Activated CD4-positive, CD25-positive, alpha-beta regulatory T cell treated with anti-CD3 and anti-CD28 coated beads, Interleukin-2, amount 50 U/mL, for 24 hours (primary cell): Measurements from ENCODE around the gene PAPSS1.

Experiments used
- ATAC-seq, 2 donors: fragments of 150-1000 bp; cut with Tn5 transposase; one replicate each; pipeline ENCODE4 v1.10.0; 2021; ENCODE audit warnings: mild to moderate bottlenecking in 1 of 2, moderate library complexity in 1 of 2

PAPSS1 gene

GRCh38 chr4:107619731-107620130, 100.3 kb downstream of the PAPSS1 start:
- no peak for ATAC-seq

DNA sequence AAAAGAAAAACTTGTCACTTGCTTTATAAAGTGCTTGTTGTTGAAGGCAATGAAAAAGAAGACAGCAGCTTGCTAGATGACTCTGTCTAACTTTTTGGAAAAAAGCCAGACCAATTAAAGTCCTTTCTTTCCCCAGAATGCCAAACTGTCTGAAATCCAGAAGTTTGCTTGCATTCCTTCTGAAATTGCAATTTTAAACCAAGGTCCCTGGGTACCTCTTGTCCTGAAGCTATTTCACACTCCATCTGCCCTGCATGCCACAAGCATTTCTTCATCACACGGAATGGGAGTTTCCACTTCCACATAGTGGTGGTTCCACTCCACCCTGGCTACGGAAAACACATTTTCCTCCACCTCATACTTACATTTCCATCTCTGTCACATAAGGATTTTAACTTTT, 101.0 kb downstream of the PAPSS1 start:
- ATAC-seq = no peak

DNA sequence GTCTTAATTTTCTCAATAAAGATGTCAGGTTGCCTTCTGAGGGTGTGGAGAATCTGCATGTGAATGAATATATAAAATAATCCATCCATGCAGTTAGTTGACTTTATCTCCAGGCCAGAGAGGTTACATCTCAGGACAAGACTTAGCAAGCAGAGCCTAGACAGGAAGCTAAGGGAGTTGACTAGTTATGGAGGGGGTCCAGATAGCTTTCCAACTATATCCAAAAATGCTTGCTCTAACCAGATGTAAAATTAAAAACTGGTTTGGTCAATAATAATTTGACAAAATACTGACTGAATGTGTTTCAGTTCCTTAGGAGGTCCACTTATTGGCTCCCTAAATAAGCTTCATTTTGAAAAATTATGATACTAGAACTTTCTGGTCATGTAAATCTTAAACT, 101.4 kb downstream of the PAPSS1 start:
- no peak for ATAC-seq

DNA sequence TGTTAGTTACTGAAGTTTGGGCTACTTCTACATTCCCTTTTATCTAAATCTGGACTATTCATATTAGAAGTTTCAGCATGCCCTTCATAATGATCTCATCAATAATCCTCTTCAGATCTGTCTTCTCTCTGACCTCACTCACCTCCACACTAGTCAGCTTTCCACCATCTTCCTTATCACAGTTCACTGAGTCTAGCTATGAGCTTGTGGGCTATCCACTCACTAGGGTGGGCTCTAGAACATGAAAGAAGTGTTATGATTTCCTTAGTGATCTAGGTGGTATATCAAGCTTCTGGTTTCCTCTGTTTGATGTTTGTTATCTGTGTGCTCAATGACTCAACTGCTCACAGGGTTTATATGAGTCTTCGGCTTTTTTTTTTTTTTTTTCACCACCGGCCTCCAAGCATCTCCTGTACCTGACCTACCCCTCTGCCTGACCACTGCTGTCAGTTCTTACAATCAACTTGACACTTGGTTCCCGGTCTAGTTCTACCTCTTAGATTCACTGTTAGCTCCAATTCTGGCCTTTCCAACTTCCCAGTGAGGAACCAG, 103.1 kb downstream of the PAPSS1 start:
- ATAC-seq = peak in 1 of 2 donors; percentile 17

- no peak for ATAC-seq
These were observed 104.2 kb downstream of the PAPSS1 start for GRCh38 chr4:107615809-107616208.

DNA sequence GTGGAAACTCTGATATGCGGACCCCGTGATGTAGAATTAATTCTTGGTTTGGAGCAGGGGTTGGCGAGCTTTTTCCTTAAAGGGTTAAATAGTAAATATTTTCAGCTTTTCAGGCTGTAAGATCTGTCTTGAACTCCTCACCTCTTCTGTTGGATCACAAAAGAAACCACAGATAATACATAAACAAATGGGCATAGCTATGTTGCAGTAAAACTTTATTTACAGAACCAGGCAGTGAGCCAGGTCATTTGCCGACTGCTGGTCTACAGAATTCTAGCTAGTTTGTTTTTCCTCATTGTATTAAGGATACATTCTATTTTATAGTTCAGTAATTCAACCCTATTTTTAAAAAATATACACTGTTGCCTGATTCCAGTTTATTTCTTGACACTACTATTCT, 116.6 kb downstream of the PAPSS1 start:
- no peak for ATAC-seq

DNA sequence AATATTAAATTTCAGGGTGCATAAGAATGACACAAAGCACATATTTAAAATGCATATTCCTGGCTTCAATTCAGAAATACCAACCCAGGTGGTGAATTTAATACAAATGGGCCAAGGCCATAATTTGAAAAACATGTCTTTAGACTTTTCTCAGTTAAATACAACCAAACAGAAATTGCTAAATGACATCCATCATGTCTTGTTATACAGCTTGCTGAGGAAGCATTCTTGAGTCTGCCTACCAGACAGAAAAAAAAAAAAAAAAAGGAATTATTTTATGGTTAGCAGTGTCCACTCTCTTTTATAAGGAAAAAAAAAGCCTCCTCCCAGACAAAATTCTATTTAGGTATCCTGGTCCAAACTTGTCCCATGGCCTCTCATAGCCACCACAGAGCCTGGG, 119.1 kb downstream of the PAPSS1 start:
- no peak for ATAC-seq

DNA sequence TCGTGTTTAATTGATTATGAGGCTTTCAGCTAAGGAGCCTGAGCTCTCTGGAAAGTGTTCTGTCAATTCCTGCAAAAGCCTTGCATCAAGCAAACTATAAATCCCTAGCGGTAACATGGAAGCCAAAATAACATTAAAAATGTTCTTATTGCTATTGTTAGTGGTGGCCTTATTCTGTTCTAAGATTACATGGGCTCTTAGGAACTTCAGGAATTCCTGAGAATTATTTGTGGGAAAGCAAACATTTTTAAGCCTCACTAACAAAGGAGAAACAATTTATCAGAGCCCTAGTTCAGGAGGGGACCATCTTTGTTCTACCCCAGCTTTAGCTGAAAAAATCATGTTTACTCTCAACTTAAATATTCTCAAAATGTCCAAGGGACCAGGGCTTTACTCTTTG, 119.6 kb downstream of the PAPSS1 start:
- ATAC-seq = no peak

DNA sequence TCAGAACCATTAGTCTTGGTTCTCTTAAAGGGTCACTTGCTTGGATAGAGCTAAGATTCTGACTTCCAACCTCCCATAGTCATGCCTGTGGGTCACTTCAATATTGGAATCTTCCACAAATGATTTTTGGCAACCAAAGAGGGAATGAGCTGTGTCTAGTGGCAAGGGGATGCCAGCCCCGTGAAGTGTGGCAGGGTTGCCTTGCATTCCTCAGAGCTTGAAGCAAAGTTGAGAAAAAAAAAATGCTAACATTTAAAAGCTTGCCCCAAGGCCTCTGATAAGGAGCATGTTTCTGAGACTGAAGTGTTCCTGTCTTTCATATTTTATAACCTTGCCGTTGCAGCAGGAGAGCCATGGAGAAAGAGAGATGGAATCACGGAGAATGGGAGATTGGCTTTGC, 120.2 kb downstream of the PAPSS1 start:
- no peak for ATAC-seq

DNA sequence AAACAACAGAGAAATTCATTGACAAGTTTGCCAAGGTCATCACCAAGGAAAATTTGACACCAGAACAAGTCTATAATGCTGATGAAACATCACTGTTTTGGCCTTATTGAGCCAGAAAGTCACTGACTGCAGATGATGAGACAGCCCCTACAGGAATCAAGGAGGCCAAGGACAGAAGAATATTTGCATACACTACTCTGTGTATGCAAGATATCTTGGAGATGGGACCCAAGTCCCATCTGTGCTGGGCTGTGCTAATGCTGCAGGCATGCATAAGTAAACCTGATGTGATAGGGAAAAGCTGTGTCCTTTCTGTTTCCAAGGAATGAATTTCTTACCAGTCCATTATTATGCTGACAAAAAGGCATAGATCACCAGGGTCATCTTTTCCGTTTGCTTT, 126.8 kb downstream of the PAPSS1 start:
- no peak for ATAC-seq

DNA sequence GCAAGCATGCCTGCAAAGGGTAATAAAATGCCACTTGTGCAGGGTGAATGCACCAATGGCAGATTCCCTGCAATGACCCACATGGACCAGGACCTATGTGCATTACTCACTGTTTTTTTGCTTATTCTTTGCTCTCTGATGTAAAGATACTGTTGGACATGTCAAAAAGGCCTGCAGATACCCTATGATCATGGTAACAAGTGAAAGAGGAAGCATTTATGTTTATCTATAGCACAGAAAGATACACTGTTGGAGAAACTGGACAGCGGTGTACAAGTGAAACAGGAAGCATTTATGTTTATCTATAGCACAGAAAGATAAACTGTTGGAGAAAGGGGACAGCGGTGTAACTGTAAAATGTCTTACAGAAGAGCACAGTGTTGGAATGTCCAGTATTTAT, 127.5 kb downstream of the PAPSS1 start:
- ATAC-seq = no peak

DNA sequence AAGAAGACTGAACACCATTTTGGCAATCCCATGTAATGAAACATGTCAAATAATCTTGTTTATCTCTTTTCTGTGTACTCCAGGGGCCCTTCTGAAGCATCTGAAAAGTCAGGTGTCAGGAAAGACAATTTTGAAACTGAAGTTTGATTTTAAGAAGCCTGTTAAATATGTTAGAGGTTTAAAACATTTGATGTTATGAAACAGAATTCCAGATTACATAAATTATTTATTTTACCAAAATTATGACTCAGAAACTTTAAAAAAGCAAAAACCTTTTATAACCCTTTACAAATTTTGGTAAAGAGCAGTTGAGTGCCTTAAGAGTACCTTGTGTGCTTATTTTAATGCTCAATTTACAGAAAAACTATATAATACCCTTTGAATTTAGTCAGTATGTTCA, 130.8 kb downstream of the PAPSS1 start:
- ATAC-seq = no peak

DNA sequence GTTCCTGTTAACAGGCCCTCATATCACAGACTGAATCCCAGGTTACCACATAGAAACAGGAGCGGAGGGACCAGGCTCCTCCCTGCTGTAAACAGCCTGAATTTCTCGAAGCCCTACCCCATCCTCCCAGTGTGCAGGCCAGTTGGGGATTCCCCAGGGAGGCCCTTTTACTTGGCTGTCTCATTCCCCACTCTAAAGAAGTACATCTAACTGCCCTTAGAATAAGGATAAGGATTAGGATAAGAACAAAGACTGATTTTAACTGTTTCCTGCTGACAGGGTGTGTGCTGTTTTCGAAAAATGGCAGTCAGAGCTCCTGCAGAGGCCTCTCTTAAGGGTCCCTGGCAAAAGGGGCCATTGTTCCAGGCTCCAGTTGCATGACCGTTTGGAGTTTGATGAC, 133.7 kb downstream of the PAPSS1 start:
- no peak for ATAC-seq

- no peak for ATAC-seq
These were observed 140.9 kb downstream of the PAPSS1 start for GRCh38 chr4:107579099-107579498.

DNA sequence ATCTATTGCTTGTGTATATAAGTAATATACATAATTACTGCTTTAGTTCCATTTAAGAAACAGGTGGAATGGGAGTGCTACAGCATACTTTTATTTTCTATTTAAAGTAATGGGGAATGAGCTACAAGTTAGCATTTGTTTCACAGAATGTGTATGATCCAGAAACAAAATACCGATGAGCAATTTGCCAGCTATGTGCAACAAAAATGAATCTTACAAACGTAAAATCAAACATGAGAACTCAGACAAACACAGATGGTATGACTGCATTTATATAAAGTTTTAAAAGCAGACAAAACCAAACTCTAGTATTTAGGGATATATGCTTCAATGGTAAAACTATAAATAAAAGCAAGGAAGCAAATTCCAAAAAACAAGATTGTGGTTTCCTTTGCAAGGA, 141.7 kb downstream of the PAPSS1 start:
- ATAC-seq = no peak

- ATAC-seq = no peak
These were observed 142.3 kb downstream of the PAPSS1 start for GRCh38 chr4:107577743-107578142.

DNA sequence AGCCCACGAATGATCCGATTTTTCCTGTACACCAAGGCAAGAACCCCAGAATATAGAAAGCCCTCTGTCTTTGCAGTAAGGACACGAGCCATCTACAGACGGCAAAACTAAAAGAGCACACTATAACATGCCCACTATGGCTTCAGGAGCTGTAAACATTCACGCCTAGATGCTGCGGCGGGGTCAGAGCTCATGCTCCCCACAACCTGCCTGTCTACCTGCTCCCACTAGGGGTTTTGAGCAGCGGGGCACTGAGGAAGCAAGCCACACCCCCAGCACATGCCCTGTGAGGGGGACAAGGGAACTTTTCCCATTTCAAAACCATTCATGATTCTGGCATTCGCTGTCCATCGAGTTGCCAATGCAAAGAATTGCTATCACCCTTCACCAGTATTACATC, 144.8 kb downstream of the PAPSS1 start:
- no peak for ATAC-seq

GRCh38 chr4:107572281-107572680, 147.8 kb downstream of the PAPSS1 start:
- ATAC-seq = no peak

DNA sequence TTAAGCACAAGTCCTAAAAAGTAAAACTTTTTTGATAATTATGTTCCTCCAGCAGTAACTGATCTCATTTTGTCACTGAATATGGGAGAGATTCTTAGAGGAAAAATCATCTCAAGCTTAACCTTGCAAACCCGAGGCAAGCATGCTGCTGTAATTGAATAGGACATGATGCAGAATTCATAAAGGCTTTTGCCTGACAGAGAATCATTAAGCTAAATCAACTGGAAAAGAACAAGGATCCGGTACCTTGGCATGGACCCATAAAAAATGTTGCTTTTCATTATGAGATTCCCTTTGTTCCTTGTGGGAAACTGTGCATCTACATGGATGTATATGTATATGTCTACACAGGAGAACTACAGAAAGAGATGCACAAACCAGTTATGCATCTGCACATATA, 149.1 kb downstream of the PAPSS1 start:
- no peak for ATAC-seq

- ATAC-seq = no peak
These were observed 155.7 kb downstream of the PAPSS1 start for GRCh38 chr4:107564326-107564725.
